HepG2 (cell line): ENCODE measurements around the gene PDGFB. TPM values are rescaled to one million over a fixed set of nuclear protein-coding genes. Genes with fewer than 3 reads are reported as not detected.

Experiments
- HINFP ChIP-seq: sonication (generic); formaldehyde crosslinking; IDR thresholded peaks from 2 replicates; pipeline ENCODE4 v1.4.0; 2020; ENCODE audit warnings: low read depth, mild to moderate bottlenecking, missing genetic modification reagents
- MNT ChIP-seq: fragments of 450-650 bp; IDR thresholded peaks from 2 replicates; pipeline ENCODE4 v1.6.1; 2016
- RXRA ChIP-seq: sonication (generic); formaldehyde crosslinking; IDR thresholded peaks from 2 replicates; pipeline ENCODE4 v1.5.1; 2020; ENCODE audit warnings: missing genetic modification reagents
- ZBTB20 ChIP-seq: sonication (generic); formaldehyde crosslinking; IDR thresholded peaks from 2 replicates; pipeline ENCODE4 v1.8.1; 2023; ENCODE audit warnings: missing genetic modification reagents, low read depth, mild to moderate bottlenecking, borderline replicate concordance
- ZBTB26 ChIP-seq: IDR thresholded peaks from 2 replicates; pipeline ENCODE4 v1.6.1; 2016; ENCODE audit warnings: missing compliant biosample characterization, missing genetic modification reagents, borderline replicate concordance
- ZFP36L1 ChIP-seq: sonication (generic); formaldehyde crosslinking; IDR thresholded peaks from 2 replicates; pipeline ENCODE4 v1.8.0; 2022; ENCODE audit warnings: mild to moderate bottlenecking, missing genetic modification reagents, moderate library complexity
- ZNF501 ChIP-seq: sonication (generic); formaldehyde crosslinking; IDR thresholded peaks from 2 replicates; pipeline ENCODE4 v1.5.1; 2020; ENCODE audit warnings: mild to moderate bottlenecking, moderate library complexity, missing genetic modification reagents
- ZNF550 ChIP-seq: sonication (generic); formaldehyde crosslinking; IDR thresholded peaks from 2 replicates; pipeline ENCODE4 v1.4.0; 2020; ENCODE audit warnings: mild to moderate bottlenecking, missing genetic modification reagents, borderline replicate concordance
- polyA plus RNA-seq, 8 experiments: library from polyadenylated mRNA; depleted of rRNA in 3 of 8; stranded (reverse) in 7 of 8; unstranded in 1 of 8; fragments of >200 nt; fragmentation: Illumina TruSeq in 4 of 8; extraction: Trizol in 4 of 8; gene quantifications; 2 replicates each; pipeline versions ENCODE4 v1.2.1 to v1.2.3, GENCODE V29; 2011 to 2016; ENCODE audit warnings: low read depth in 4 of 8, missing spikeins in 1 of 8, mixed read lengths in 1 of 8; ENCODE audit not compliant: insufficient read depth in 1 of 8
- total RNA-seq, 5 experiments: library from RNA; depleted of rRNA; stranded (reverse); fragments of >200 nt; fragmentation: Illumina TruSeq; extraction: Trizol; gene quantifications; 2 replicates each; pipeline ENCODE4 v1.2.3, GENCODE V29; 2016; ENCODE audit warnings: low read depth in 1 of 5
- TF ChIP-seq, protein P1 (sequence below): sonication (generic); formaldehyde crosslinking; IDR thresholded peaks from 2 replicates; pipeline ENCODE4 v1.4.0; 2020; ENCODE audit warnings: missing genetic modification reagents
- TF ChIP-seq, protein P2 (sequence below): sonication (generic); formaldehyde crosslinking; IDR thresholded peaks from 2 replicates; pipeline ENCODE4 v1.4.0; 2020; ENCODE audit warnings: missing genetic modification reagents
- TF ChIP-seq, protein P3 (sequence below): sonication (generic); formaldehyde crosslinking; IDR thresholded peaks from 2 replicates; pipeline ENCODE4 v1.9.0; 2021; ENCODE audit warnings: missing genetic modification reagents, borderline replicate concordance

PDGFB gene
- total and polyA plus RNA-seq, 2 of the 13 experiments (the other 11 are each of a cell fraction or from before 2014, with no cell fraction given), result 1.4 to 10.1 TPM

DNA sequence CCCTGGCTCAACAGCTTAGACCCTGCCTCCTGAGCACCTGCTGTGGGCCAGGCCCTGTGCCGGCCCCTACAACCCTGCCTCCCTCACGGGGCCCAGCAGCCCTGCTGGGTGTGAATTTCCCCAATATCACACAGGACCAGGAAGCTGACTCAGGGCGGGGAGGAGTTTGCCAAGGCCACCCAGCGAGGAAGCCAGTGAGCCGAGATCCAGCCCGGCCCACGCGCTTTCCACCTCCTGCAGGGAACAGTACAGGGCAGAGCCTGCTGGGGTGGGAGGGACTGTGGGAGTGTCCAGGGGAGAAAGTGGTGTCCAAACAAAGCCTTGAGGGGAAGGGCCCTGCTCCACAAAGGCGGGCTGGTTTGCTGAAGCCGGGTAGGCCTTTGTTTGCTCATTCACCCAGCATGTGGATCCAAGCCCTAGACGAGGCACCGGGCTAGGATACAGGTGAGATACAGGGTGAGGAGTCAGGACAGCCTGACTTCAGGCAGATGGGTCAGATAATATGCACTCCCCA, 47.8 kb upstream of the PDGFB start (continued):
- peak; percentile 53; the same call in 1 of the 2 replicates for TF ChIP-seq ZNF501 (CRISPR knock-in tag)
- TF ChIP-seq, protein P1, sequence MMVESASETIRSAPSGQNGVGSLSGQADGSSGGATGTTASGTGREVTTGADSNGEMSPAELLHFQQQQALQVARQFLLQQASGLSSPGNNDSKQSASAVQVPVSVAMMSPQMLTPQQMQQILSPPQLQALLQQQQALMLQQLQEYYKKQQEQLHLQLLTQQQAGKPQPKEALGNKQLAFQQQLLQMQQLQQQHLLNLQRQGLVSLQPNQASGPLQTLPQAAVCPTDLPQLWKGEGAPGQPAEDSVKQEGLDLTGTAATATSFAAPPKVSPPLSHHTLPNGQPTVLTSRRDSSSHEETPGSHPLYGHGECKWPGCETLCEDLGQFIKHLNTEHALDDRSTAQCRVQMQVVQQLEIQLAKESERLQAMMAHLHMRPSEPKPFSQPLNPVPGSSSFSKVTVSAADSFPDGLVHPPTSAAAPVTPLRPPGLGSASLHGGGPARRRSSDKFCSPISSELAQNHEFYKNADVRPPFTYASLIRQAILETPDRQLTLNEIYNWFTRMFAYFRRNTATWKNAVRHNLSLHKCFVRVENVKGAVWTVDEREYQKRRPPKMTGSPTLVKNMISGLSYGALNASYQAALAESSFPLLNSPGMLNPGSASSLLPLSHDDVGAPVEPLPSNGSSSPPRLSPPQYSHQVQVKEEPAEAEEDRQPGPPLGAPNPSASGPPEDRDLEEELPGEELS (CRISPR knock-in tag), result peak; percentile 41
- no peak for TF ChIP-seq ZNF550
- TF ChIP-seq, protein P2, sequence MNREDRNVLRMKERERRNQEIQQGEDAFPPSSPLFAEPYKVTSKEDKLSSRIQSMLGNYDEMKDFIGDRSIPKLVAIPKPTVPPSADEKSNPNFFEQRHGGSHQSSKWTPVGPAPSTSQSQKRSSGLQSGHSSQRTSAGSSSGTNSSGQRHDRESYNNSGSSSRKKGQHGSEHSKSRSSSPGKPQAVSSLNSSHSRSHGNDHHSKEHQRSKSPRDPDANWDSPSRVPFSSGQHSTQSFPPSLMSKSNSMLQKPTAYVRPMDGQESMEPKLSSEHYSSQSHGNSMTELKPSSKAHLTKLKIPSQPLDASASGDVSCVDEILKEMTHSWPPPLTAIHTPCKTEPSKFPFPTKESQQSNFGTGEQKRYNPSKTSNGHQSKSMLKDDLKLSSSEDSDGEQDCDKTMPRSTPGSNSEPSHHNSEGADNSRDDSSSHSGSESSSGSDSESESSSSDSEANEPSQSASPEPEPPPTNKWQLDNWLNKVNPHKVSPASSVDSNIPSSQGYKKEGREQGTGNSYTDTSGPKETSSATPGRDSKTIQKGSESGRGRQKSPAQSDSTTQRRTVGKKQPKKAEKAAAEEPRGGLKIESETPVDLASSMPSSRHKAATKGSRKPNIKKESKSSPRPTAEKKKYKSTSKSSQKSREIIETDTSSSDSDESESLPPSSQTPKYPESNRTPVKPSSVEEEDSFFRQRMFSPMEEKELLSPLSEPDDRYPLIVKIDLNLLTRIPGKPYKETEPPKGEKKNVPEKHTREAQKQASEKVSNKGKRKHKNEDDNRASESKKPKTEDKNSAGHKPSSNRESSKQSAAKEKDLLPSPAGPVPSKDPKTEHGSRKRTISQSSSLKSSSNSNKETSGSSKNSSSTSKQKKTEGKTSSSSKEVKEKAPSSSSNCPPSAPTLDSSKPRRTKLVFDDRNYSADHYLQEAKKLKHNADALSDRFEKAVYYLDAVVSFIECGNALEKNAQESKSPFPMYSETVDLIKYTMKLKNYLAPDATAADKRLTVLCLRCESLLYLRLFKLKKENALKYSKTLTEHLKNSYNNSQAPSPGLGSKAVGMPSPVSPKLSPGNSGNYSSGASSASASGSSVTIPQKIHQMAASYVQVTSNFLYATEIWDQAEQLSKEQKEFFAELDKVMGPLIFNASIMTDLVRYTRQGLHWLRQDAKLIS (CRISPR knock-in tag), result no peak
- TF ChIP-seq ZFP36L1 (CRISPR knock-in tag), result peak; percentile 85; the same call in 1 of the 2 replicates
- peak; percentile 78; the same call in 1 of the 2 replicates for TF ChIP-seq ZBTB20 (CRISPR knock-in tag)
- TF ChIP-seq HINFP (CRISPR knock-in tag), result no peak; the same call in 1 of the 2 replicates
- 0 out of 2 replicates have a peak, but pooled peaks have one; percentile 50 for TF ChIP-seq ZBTB26 (CRISPR knock-in tag)
- TF ChIP-seq MNT, result no peak
- TF ChIP-seq, protein P3, sequence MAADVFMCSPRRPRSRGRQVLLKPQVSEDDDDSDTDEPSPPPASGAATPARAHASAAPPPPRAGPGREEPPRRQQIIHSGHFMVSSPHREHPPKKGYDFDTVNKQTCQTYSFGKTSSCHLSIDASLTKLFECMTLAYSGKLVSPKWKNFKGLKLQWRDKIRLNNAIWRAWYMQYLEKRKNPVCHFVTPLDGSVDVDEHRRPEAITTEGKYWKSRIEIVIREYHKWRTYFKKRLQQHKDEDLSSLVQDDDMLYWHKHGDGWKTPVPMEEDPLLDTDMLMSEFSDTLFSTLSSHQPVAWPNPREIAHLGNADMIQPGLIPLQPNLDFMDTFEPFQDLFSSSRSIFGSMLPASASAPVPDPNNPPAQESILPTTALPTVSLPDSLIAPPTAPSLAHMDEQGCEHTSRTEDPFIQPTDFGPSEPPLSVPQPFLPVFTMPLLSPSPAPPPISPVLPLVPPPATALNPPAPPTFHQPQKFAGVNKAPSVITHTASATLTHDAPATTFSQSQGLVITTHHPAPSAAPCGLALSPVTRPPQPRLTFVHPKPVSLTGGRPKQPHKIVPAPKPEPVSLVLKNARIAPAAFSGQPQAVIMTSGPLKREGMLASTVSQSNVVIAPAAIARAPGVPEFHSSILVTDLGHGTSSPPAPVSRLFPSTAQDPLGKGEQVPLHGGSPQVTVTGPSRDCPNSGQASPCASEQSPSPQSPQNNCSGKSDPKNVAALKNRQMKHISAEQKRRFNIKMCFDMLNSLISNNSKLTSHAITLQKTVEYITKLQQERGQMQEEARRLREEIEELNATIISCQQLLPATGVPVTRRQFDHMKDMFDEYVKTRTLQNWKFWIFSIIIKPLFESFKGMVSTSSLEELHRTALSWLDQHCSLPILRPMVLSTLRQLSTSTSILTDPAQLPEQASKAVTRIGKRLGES (CRISPR knock-in tag), result no peak
- TF ChIP-seq RXRA (CRISPR knock-in tag), result no peak; the same call in 1 of the 2 replicates
